Subcutaneous adipose tissue (tissue), 4 donors: ENCODE data around the gene FCHSD2. TPM values are rescaled to one million over a fixed set of nuclear protein-coding genes. Genes with fewer than 3 reads are reported as not detected.

ENCODE experiments used
- total RNA-seq, 4 donors: library from RNA; depleted of rRNA; stranded (reverse); fragments of >200 nt; gene quantifications; one replicate each; pipeline ENCODE4 v1.1.0, GENCODE V29; 2016
- TF ChIP-seq, protein P1 (sequence below): fragments of 450-650 bp; IDR thresholded peaks from one replicate; pipeline ENCODE4 v1.5.1; 2016; ENCODE audit warnings: low read depth, mild to moderate bottlenecking, control low read depth, antibody characterized with exemption, moderate library complexity

The FCHSD2 gene
- total RNA-seq, 4 donors from 2014 or later, result 26.2 to 34.7 (median 30.0) TPM

DNA sequence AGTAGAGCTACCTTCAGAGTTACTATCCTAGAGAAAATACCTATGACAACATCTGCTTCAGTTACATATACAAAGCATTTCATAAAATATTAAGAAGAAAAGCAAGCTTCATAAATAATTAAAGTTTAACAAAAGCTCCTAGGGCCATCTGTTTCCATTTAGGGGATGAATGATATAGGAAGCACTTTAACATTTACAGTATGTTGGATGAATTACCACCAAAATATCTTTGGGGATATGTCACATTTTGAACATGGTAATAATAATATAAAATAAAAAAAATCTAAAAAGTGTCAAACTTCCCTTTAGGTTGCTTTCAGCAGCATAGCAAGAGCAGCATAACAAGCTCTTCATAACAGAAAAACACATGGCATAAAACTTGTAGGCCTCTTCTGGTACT is 223.3 kb downstream of the FCHSD2 start:
- TF ChIP-seq, protein P1, sequence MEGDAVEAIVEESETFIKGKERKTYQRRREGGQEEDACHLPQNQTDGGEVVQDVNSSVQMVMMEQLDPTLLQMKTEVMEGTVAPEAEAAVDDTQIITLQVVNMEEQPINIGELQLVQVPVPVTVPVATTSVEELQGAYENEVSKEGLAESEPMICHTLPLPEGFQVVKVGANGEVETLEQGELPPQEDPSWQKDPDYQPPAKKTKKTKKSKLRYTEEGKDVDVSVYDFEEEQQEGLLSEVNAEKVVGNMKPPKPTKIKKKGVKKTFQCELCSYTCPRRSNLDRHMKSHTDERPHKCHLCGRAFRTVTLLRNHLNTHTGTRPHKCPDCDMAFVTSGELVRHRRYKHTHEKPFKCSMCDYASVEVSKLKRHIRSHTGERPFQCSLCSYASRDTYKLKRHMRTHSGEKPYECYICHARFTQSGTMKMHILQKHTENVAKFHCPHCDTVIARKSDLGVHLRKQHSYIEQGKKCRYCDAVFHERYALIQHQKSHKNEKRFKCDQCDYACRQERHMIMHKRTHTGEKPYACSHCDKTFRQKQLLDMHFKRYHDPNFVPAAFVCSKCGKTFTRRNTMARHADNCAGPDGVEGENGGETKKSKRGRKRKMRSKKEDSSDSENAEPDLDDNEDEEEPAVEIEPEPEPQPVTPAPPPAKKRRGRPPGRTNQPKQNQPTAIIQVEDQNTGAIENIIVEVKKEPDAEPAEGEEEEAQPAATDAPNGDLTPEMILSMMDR, result no peak

DNA sequence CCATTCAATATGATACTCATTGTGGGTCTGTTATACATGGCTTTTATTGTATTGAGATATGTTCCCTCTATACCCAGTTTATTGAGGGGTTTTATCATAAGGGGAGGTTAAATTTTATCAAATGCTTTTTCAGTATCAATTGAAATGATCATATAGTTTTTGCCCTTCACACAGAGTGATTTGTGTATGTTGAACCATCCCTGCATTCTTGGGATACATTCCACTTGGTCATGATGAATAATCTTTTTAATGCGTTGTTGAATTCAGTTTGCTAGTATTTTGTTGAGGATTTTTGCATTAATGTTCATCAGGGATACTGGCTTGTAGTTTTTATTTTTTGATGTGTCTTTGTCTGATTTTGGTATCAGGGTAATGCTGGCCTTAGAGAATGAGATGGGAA is 229.9 kb downstream of the FCHSD2 start:
- TF ChIP-seq, protein P1, result no peak

DNA sequence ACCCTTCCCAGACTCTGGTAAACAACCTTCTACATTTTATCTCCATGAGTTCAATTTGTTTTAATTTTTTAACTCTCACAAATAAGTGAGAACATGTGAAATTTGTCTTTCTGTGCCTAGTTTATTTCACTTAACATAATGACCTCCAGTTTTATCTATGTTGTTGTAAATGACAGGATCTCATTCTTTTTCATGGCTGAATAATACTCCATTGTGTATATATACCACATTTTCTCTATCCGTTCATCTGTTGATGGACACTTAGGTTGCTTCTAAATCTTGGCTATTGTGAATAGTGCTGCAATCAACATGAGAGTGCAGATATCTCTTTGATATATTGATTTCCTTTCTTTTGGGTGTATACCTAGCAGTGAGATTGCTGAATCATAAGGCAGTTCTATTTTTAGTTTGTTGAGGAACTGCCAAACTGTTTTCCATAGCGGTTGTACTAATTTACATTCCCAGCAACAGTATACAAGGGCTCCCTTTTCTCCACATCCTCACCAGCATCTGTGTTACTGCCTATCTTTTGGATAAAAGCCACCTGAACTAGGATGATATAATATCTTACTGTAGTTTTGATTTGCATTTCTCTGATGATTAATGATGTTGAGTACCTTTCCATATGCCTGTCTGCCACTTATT is 234.0 kb downstream of the FCHSD2 start:
- TF ChIP-seq, protein P1, result no peak

DNA sequence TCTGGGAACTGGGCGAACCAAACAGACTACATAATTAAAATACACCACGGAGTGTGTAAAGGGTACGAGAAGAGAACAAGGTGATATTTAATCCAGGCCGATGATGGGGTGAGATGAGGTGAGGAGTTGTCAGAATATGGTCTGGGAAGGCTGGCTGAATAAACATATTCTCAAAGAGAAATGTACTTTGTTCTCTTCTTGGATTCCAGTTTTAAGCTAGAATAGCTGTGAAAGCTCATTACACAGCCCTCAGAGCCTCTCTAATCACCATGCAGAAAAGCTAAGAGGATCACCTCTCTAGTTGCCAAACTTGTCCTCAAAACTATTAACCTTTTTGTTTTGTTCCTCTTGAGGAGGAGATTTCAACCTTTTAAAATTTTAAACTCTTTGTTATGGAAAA is 238.1 kb downstream of the FCHSD2 start:
- TF ChIP-seq, protein P1, result no peak

DNA sequence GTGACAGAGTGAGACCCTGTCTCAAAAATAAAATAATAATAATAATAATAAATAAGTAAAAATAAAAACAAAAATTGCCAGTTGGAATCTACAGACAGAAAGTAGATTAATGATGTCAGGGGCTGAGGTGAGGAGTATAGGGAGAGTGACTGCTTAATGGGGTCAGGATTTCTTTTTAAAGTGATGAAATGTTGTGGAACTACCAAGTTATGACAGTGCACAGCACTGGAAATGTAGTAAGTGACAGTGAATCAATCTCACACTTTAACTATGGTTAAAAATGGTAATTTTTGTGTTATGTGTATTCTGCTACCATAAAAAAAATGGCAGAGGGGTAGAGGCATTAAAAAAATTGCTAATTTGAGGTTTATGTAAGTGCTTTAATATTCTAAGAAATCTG is 240.7 kb downstream of the FCHSD2 start:
- TF ChIP-seq, protein P1, result no peak

DNA sequence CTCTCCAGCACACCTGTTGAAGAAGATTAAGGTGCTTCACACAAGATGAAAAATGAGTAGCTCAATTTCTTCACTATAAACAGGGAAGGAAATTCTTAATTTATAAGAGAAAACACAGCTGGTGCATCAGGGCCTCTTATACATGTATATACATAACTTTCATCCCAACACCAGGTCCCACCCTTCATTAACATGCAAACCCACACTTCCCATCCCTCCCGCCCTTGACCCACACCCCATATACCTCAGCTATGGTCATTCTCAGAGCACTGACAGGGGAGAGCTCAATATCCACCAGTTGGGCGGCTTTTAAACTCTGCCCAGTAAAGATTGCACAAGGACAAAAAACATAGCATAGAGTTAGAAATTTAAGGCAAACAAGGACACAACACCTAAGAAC is 242.1 kb downstream of the FCHSD2 start:
- TF ChIP-seq, protein P1, result no peak

DNA sequence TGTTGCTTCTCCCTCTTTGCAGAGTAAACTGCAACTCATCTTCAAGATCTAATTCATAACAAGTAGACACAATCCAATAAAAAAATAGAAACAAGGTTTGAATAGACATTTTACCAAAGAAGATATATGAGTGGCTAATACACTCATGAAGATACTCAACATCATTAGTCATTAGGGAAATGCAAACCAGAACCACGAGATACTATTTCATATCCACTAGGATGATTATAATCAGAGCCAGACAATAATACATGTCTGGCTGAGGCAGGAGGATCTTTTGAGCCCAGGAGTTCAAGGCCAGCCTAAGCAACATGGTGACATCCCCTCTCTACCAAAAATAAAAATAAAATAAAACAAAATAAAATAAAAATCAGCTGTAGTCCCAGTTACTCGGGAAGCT is 242.9 kb downstream of the FCHSD2 start:
- TF ChIP-seq, protein P1, result no peak
